Effector memory CD4-positive, alpha-beta T cell (primary cell): ENCODE measurements around the gene P2RY14.
"Not testable (repeated sequence)": the region's sequence is repeated elsewhere in the genome, so short reads cannot be mapped to it uniquely, and the experiment has no call there.

Experiments used
- DNase-seq, 3 donors: peaks; one replicate each; pipeline ENCODE4 v3.0.0-alpha.2; 2020
- H3K27ac ChIP-seq: 2 replicates; pipeline ENCODE4 v1.7.0; 2013; ENCODE audit warnings: mild to moderate bottlenecking, low read length, moderate library complexity; ENCODE audit not compliant: insufficient read depth, poor library complexity, severe bottlenecking
- H3K27me3 ChIP-seq: replicated peaks from 2 replicates; pipeline ENCODE4 v1.7.0; 2013; ENCODE audit warnings: mild to moderate bottlenecking, low read length; ENCODE audit not compliant: insufficient read depth, control insufficient read depth, poor library complexity, severe bottlenecking
- H3K36me3 ChIP-seq: 2 replicates; pipeline ENCODE4 v1.7.0; 2013; ENCODE audit warnings: mild to moderate bottlenecking, low read length, moderate library complexity; ENCODE audit not compliant: control insufficient read depth, insufficient read depth
- H3K4me1 ChIP-seq: 2 replicates; pipeline ENCODE4 v1.7.0; 2013; ENCODE audit warnings: low read length, mild to moderate bottlenecking; ENCODE audit not compliant: control insufficient read depth, insufficient read depth, poor library complexity, severe bottlenecking
- H3K4me3 ChIP-seq: 2 replicates; pipeline ENCODE4 v1.7.0; 2013; ENCODE audit warnings: low read length, low read depth, mild to moderate bottlenecking; ENCODE audit not compliant: insufficient read depth, poor library complexity, severe bottlenecking
- H3K9me3 ChIP-seq: 2 replicates; pipeline ENCODE4 v1.7.0; 2013; ENCODE audit warnings: mild to moderate bottlenecking, low read length, moderate library complexity; ENCODE audit not compliant: control insufficient read depth

P2RY14 gene

DNA sequence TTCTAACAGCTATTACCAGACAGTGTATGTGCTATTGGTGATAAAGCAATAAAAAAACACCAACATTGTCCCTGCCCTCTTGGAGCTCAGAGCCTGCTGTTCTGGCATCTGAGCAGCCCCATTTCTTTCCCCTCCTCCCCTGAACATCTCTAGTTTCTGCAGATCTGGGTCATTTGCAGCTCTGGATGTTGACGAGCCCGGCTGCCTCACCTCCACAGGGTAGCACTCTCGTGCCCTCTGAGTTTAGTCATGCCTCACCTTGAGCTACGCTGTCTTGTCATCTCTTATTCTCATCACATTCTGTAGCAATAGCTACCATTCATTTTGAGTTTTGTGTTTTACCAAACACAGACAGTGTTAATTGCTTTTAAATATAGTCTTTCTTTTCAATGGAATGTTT, 45.4 kb downstream of the P2RY14 start:
- Histone ChIP-seq H3K27me3 (no peaks in the 10 kb centered on the region), H3K9me3 (no peaks in the 10 kb centered on the region), H3K36me3 (no peaks in the 10 kb centered on the region), H3K4me3 (no peak overlapping the region), H3K4me1 (no peaks in the 10 kb centered on the region), H3K27ac (no peak overlapping the region)
- DNase-seq: no peak

- H3K4me1 ChIP-seq, H3K27me3 ChIP-seq, DNase-seq, H3K4me3 ChIP-seq, H3K9me3 ChIP-seq, H3K27ac ChIP-seq, H3K36me3 ChIP-seq: not testable (repeated sequence)
These were observed 45.9 kb downstream of the P2RY14 start for GRCh38 chr3:151232403-151232802.

DNA sequence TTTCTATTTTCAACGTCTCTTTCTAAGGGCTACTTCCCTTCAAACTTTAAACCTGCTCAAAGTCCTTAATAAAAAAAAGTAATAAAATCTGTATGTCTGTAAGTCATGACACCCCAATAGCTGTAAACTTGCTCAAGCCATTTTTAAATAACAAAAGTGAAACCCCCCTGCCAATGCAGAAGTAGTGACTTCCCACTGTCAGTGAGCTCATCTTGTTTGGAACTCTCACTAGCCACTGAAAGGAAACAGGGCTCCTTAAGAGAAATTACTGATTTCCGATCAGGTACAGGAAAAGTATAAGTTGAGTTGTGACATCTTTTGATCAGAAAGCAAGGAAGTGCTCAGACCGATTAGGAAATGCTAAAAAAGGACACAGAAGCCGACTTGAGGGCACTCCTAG, 47.7 kb downstream of the P2RY14 start:
- no peak for DNase-seq
- Histone ChIP-seq H3K27me3 (no peaks in the 10 kb centered on the region), H3K4me3 (no peak overlapping the region), H3K27ac (no peak overlapping the region), H3K36me3 (no peaks in the 10 kb centered on the region), H3K4me1 (no peaks in the 10 kb centered on the region), H3K9me3 (no peaks in the 10 kb centered on the region)

DNA sequence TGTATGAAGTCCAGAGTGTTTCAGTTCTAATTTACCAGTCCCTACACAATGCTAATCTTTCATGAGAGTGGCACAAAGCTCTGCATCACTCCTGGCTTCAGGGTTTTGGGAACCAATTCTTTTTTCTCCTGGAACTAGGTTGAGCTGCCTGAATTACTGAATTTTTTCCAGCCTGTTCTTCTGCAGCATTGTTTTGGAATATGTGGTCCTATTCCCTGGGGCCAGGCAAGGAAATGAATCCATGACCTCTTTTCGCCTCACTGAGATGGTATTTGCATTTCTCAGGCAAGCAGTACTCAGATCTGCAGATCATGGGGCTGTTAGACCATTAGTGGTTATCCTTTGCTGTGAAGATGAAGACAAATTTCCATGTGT, 49.7 kb downstream of the P2RY14 start:
- Histone ChIP-seq H3K9me3 (no peaks in the 10 kb centered on the region), H3K27ac (no peak overlapping the region), H3K36me3 (no peaks in the 10 kb centered on the region), H3K27me3 (no peaks in the 10 kb centered on the region), H3K4me3 (no peak overlapping the region), H3K4me1 (no peaks in the 10 kb centered on the region)
- DNase-seq: no peak

DNA sequence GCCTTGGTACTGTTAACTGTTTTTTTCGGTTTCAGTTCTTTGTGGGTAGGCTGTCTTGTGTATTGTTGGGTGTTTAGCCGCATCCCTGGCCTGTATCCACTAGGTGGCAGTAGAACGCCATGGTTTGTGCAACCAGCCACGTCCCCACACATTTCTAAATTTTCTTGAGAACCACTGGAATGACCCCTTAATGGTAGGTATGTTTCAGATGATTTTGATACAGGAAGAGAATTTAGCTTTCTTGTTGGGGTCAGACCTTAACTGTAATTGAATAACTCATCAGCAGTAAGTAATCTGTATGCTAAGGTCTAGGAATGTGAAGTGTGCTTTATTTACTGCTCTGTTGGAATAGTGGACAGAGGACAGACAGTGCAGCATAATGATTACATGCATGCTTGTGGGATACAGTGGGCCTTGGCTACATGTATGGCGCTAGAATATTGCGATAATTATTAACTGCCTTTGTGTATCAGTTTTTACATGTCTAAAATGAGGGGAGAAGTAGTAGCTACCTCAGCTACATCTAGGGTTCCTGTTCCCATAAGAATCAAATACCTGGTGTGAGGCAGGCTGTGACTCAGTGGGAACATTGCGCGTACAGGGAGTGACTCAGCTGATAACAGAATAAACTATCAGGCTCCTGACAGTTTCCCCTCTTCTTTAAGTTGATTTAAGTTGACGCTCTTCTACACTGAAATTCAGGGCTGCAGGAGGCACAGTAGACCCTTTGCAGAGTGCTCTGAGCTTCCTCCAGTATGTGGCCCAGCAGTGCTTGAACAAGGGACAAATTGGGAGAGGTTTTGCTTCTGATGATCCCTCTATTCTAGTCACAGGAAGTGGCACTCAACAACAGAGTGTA, 50.3 kb downstream of the P2RY14 start:
- Histone ChIP-seq H3K4me1 (no peaks in the 10 kb centered on the region), H3K9me3 (no peaks in the 10 kb centered on the region), H3K27me3 (no peaks in the 10 kb centered on the region), H3K36me3 (no peaks in the 10 kb centered on the region), H3K27ac (no peak overlapping the region), H3K4me3 (no peak overlapping the region)
- peak; percentile 43 to 62 (median 48) for DNase-seq

DNA sequence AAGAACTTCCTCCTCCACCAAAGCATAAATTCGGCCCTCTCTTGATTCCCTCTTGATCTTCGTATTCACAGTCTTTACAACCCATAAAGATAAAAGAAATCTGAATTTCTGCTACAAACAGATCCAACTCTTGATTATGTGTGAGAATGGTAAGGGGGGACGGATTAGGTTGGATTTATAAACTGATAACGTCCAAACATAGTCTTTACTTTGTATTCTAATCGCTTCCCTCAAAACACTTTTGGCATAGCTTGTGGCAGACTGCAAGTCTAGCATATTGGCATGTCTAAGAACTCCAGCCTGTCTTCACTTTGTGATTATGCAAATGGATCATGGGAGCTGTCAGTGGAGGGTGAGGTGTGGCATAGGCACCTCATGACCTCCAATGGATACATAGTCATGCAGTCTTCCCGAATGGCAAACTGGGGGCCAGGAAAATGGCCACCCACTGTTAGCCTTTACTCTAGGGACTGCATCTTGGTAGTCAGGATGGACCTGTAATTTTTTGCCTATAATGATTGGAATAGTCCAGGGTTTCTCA, 51.0 kb downstream of the P2RY14 start:
- Histone ChIP-seq H3K4me3 (no peak overlapping the region), H3K9me3 (no peaks in the 10 kb centered on the region), H3K27ac (no peak overlapping the region), H3K27me3 (no peaks in the 10 kb centered on the region), H3K4me1 (no peaks in the 10 kb centered on the region), H3K36me3 (no peaks in the 10 kb centered on the region)
- DNase-seq: no peak

GRCh38 chr3:151226825-151227224, 51.5 kb downstream of the P2RY14 start:
- Histone ChIP-seq H3K4me1 (no peaks in the 10 kb centered on the region), H3K9me3 (no peaks in the 10 kb centered on the region), H3K36me3 (no peaks in the 10 kb centered on the region), H3K27me3 (no peaks in the 10 kb centered on the region), H3K27ac (no peak overlapping the region), H3K4me3 (no peak overlapping the region)
- no peak for DNase-seq

DNA sequence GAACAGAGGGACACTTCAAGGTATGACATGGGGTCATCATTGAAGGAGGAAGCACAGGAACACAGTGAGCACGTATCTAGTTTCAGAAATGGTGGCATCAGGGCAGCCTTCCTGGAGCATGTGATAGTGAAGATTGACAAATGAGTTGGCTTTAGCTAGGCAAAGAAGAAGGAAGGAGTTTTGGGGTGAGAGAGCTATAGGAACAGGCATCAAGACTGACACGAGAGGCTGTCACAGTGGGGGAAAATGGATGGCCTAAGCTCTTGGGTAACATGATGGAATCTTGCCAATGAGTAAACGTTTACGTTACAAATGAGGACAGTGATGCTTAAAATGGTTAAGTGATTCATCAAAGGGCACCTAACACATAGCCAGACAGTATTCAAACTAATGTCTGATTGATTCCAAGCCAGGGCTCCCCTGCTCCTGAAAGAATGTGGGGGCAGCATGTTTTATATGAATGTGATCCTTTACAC, 52.2 kb downstream of the P2RY14 start:
- peak overlapping the region; percentile 39 for H3K27ac ChIP-seq

DNA sequence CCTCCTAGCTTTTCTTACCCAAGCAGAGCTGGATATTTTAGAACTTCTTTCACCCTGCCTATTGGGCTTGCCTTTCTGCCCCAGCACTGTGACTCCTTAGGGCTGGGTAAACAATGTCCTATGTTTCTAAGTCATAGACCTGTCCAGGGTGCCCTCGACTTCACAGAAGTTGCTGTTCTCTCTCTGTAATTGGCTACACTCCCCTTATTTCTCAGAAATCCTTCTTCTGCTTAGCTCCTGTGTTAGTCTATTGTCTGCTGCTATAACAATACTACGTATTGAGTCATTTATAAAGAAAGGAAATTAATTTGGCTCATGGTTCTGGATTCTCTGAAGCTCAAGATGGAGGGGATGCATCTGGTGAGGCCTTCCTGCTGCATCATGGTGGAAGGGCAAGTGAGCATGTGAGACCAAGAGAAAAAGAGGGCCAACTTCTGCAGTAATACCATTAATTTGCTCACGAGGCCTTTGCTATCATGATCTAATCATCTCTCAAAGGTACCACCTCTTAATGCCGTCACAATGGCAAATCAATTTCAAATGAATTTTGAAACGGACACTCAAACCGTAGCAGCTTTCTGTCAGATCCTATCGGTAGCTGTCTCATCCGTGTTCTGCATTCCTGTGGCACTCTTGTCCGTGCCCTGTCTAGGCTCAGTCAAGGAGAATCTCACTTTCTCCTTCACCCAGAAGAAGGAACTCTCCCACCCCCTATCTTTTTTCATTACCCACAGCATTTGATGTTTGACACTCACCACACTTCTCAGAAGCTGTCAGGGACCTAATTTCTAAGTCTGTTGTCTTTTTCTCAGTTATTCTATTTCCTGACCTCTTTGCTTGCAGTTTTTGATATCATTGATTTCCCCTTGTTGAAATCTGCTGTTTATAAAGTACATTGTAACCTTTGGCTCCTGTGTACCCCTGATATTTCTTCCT, 53.0 kb downstream of the P2RY14 start:
- Histone ChIP-seq H3K27me3 (no peaks in the 10 kb centered on the region), H3K4me3 (no peak overlapping the region), H3K4me1 (no peaks in the 10 kb centered on the region), H3K27ac (peak overlapping the region; percentile 39), H3K9me3 (no peaks in the 10 kb centered on the region), H3K36me3 (no peaks in the 10 kb centered on the region)
- DNase-seq: no peak

More for the DNA sequence above, 52.2 kb downstream of the P2RY14 start:
- Histone ChIP-seq H3K27me3 (no peaks in the 10 kb centered on the region), H3K4me1 (no peaks in the 10 kb centered on the region), H3K4me3 (no peak overlapping the region), H3K36me3 (no peaks in the 10 kb centered on the region), H3K9me3 (no peaks in the 10 kb centered on the region)
- no peak for DNase-seq
